Naive thymus-derived CD4-positive, alpha-beta T cell (primary cell): ENCODE results near the gene CORO2B. TPM values are rescaled to one million over a fixed set of nuclear protein-coding genes. Genes with fewer than 3 reads are reported as not detected.
"Not testable (repeated sequence)": the region's sequence is repeated elsewhere in the genome, so short reads cannot be mapped to it uniquely, and the experiment has no call there.

Experiments used
- ATAC-seq: fragments of 150-1000 bp; cut with Tn5 transposase; 2 replicates; pipeline ENCODE4 v1.10.0; 2021; ENCODE audit warnings: mild to moderate bottlenecking, moderate library complexity
- CTCF ChIA-PET: fragments of 350-600 bp; sonication (Branson Sonifier 250); formaldehyde crosslinking; loops from one replicate; lab custom pipeline; 2021; ENCODE audit warnings: antibody characterized with exemption; lab: Charles Lee
- POLR2A ChIA-PET: fragments of 350-600 bp; sonication (Branson Sonifier 250); formaldehyde crosslinking; loops from one replicate; lab custom pipeline; 2021; ENCODE audit warnings: antibody characterized with exemption, inconsistent platforms; lab: Charles Lee
- DNase-seq, 9 donors: peaks; one replicate each; pipeline versions ENCODE4 v3.0.0 to v3.0.0-alpha.2; 2020 to 2022; ENCODE audit warnings: mixed read lengths in 1 of 9
- H3K27ac ChIP-seq: one replicate; pipeline ENCODE4 v1.7.0; 2013; ENCODE audit warnings: mild to moderate bottlenecking, low read depth, low read length, moderate library complexity
- H3K27me3 ChIP-seq, 2 donors: one replicate each; pipeline ENCODE4 v1.7.0; 2013; ENCODE audit warnings: low read length in 2 of 2, mild to moderate bottlenecking in 2 of 2, moderate library complexity in 2 of 2; ENCODE audit not compliant: control insufficient read depth in 2 of 2, insufficient read depth in 2 of 2
- H3K36me3 ChIP-seq, 3 experiments: 1 replicate in 2 of 3; 2 replicates in 1 of 3; pipeline ENCODE4 v1.7.0; 2013; ENCODE audit warnings: low read length in 3 of 3, mild to moderate bottlenecking in 3 of 3, moderate library complexity in 1 of 3; ENCODE audit not compliant: insufficient read depth in 3 of 3, control insufficient read depth in 2 of 3
- H3K4me1 ChIP-seq, 2 donors: one replicate each; pipeline ENCODE4 v1.7.0; 2013; ENCODE audit warnings: low read length in 2 of 2, mild to moderate bottlenecking in 2 of 2, moderate library complexity in 1 of 2; ENCODE audit not compliant: control insufficient read depth in 2 of 2, insufficient read depth in 2 of 2
- H3K4me3 ChIP-seq: 2 replicates; pipeline ENCODE4 v1.7.0; 2013; ENCODE audit warnings: mild to moderate bottlenecking, low read length
- H3K9me3 ChIP-seq, 3 experiments: 1 replicate in 2 of 3; 2 replicates in 1 of 3; pipeline ENCODE4 v1.7.0; 2013; ENCODE audit warnings: low read length in 3 of 3; ENCODE audit not compliant: control insufficient read depth in 2 of 3
- H3K27ac Mint-ChIP-seq, 9 donors: one replicate each; pipeline ENCODE4 v1.8.0; 2020 to 2022; ENCODE audit warnings: mixed read lengths in 9 of 9, mild to moderate bottlenecking in 8 of 9, moderate library complexity in 5 of 9, inconsistent platforms in 2 of 9
- H3K27me3 Mint-ChIP-seq, 5 donors: one replicate each; pipeline ENCODE4 v1.8.0; 2021 to 2022; ENCODE audit warnings: mixed read lengths in 5 of 5, mild to moderate bottlenecking in 1 of 5
- H3K36me3 Mint-ChIP-seq, 5 donors: one replicate each; pipeline ENCODE4 v1.8.0; 2020 to 2022; ENCODE audit warnings: mixed read lengths in 5 of 5, mild to moderate bottlenecking in 3 of 5, inconsistent platforms in 1 of 5
- H3K4me1 Mint-ChIP-seq, 7 donors: one replicate each; pipeline ENCODE4 v1.8.0; 2020 to 2022; ENCODE audit warnings: mixed read lengths in 7 of 7, mild to moderate bottlenecking in 3 of 7, inconsistent platforms in 1 of 7
- H3K4me3 Mint-ChIP-seq, 10 donors: one replicate each; pipeline ENCODE4 v1.8.0; 2020 to 2022; ENCODE audit warnings: mild to moderate bottlenecking in 10 of 10, mixed read lengths in 10 of 10, moderate library complexity in 6 of 10, inconsistent platforms in 2 of 10
- H3K9me3 Mint-ChIP-seq, 11 donors: one replicate each; pipeline ENCODE4 v1.8.0; 2020 to 2022; ENCODE audit warnings: mixed read lengths in 11 of 11, mild to moderate bottlenecking in 4 of 11, inconsistent platforms in 1 of 11, moderate library complexity in 1 of 11
- intact Hi-C, 2 donors: fragments of 100-400 bp; cut with micrococcal nuclease; formaldehyde crosslinking; loops; one replicate each; pipeline ENCODE4 v1.15.1; 2023
- polyA plus RNA-seq, 2 donors: library from polyadenylated mRNA; unstranded; fragments of 300-500 nt; fragmentation: Illumina TruSeq; gene quantifications; one replicate each; pipeline ENCODE4 v1.2.3, GENCODE V29; 2021
- total RNA-seq, 6 experiments: library from RNA in 5 of 6; stranded (reverse) in 5 of 6; gene quantifications; 1 replicate in 5 of 6; 2 replicates in 1 of 6; pipeline ENCODE4 v1.2.3 and lab custom pipeline; 2021 to 2026

The CORO2B gene
- total and polyA plus RNA-seq, 7 experiments from 2014 or later = 0.15 TPM; not detected in 6

- Mint-ChIP-seq H3K4me1 (peaks cover 0 to 6% (median 4%) of the 10 kb centered on the region in 7 donors), H3K9me3 (no peaks in the 10 kb centered on the region), H3K27me3 (peaks cover 0 to 16% (median 2%) of the 10 kb centered on the region in 5 donors), H3K27ac (no peak overlapping the region), H3K4me3 (no peak overlapping the region), H3K36me3 (no peaks in the 10 kb centered on the region)
- ChIA-PET CTCF (no interaction called here), POLR2A (interaction anchor here (1.0 kb wide), 1 partner anchor 425 kb away, joined by 3 read pairs; no protein-coding TSS in a partner anchor)
- DNase-seq = no peak
- Histone ChIP-seq H3K4me1 (no peaks in the 10 kb centered on the region), H3K36me3 (no peaks in the 10 kb centered on the region), H3K27me3 (no peaks in the 10 kb centered on the region), H3K9me3 (no peaks in the 10 kb centered on the region), H3K27ac (no peak overlapping the region), H3K4me3 (no peak overlapping the region)
- no peak for ATAC-seq
- intact Hi-C loops = no loop called here
Observed at GRCh38 chr15:68677996-68678395, 99.2 kb downstream of the CORO2B start.

DNA sequence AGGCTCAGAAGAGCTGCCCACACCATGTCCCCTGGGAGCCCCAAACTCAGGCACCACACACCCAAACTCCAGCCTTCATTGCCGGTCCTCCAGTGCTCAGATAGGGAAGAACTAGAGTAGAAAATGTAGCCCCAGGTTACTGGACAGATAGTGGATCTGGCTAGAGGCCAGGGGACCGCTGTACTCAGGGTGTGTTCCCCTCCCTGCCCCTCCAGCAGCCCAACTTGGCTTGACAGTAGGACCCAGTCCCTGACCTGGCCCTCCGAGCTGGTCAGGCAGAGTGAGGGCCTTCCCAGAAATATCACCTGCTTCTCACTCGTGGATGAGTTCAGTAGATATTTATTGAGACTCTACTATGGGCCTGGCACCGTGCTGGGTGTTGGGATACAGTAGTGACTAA is 100.0 kb downstream of the CORO2B start:
- Mint-ChIP-seq H3K27ac (no peak overlapping the region), H3K27me3 (peaks cover 0 to 13% (median 0%) of the 10 kb centered on the region in 5 donors), H3K36me3 (no peaks in the 10 kb centered on the region), H3K9me3 (no peaks in the 10 kb centered on the region), H3K4me1 (peaks cover 0 to 6% (median 3%) of the 10 kb centered on the region in 7 donors), H3K4me3 (no peak overlapping the region)
- H3K4me3 ChIP-seq = no peak overlapping the region
- H3K4me1 ChIP-seq = no peaks in the 10 kb centered on the region
- no peak for ATAC-seq
- CTCF ChIA-PET = no interaction called here
- H3K27ac ChIP-seq = no peak overlapping the region
- DNase-seq = no peak
- POLR2A ChIA-PET = no interaction called here
- intact Hi-C loops = no loop called here
- no peaks in the 10 kb centered on the region for H3K27me3 ChIP-seq
- no peaks in the 10 kb centered on the region for H3K9me3 ChIP-seq
- no peaks in the 10 kb centered on the region for H3K36me3 ChIP-seq

GRCh38 chr15:68679161-68679560 is 100.4 kb downstream of the CORO2B start:
- no peaks in the 10 kb centered on the region for H3K36me3 ChIP-seq
- H3K27ac ChIP-seq = no peak overlapping the region
- ChIA-PET CTCF (no interaction called here), POLR2A (no interaction called here)
- H3K27me3 ChIP-seq = no peaks in the 10 kb centered on the region
- Mint-ChIP-seq H3K27me3 (peaks cover 0 to 10% (median 0%) of the 10 kb centered on the region in 5 donors), H3K27ac (no peak overlapping the region), H3K4me1 (peaks cover 0 to 4% (median 0%) of the 10 kb centered on the region in 7 donors), H3K9me3 (no peaks in the 10 kb centered on the region), H3K4me3 (no peak overlapping the region), H3K36me3 (no peaks in the 10 kb centered on the region)
- intact Hi-C loops = no loop called here
- no peaks in the 10 kb centered on the region for H3K9me3 ChIP-seq
- DNase-seq (no peak), ATAC-seq (no peak)
- H3K4me1 ChIP-seq = no peaks in the 10 kb centered on the region
- H3K4me3 ChIP-seq = no peak overlapping the region

- POLR2A ChIA-PET = no interaction called here
- no peaks in the 10 kb centered on the region for H3K36me3 Mint-ChIP-seq
Observed at GRCh38 chr15:68679961-68680371, 101.2 kb downstream of the CORO2B start.

DNA sequence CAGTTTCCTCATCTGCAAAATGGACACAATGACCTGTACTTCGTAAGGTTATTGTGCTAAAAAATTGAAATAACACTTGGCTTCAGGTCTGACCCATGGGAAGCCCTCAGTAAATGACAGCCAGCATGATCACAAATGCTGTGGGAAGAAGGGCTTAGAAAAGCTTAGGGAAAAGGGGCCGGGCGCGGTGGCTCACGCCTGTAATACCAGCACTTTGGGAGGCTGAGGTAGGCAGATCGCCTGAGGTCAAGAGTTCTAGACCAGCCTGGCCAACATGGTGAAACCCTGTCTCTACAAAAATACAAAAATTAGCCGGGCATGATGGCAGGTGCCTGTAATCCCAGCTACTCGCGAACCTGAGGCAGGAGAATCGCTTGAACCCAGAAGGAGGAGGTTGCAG is 102.0 kb downstream of the CORO2B start:
- H3K27ac Mint-ChIP-seq, POLR2A ChIA-PET, CTCF ChIA-PET, H3K9me3 ChIP-seq, H3K9me3 Mint-ChIP-seq, H3K36me3 Mint-ChIP-seq, H3K4me3 Mint-ChIP-seq, H3K4me3 ChIP-seq, H3K4me1 ChIP-seq, intact Hi-C loops, DNase-seq, H3K27me3 ChIP-seq, H3K36me3 ChIP-seq, H3K4me1 Mint-ChIP-seq, ATAC-seq, H3K27ac ChIP-seq: not testable (repeated sequence)
- H3K27me3 Mint-ChIP-seq = peaks cover 0 to 14% (median 0%) of the 10 kb centered on the region in 5 donors

More at GRCh38 chr15:68679961-68680371, 101.2 kb downstream of the CORO2B start:
- intact Hi-C loops = no loop called here
- H3K4me3 ChIP-seq = no peak overlapping the region
- no peaks in the 10 kb centered on the region for H3K36me3 ChIP-seq
- peaks cover 0 to 10% (median 0%) of the 10 kb centered on the region in 5 donors for H3K27me3 Mint-ChIP-seq
- ATAC-seq = no peak
- H3K9me3 Mint-ChIP-seq = no peaks in the 10 kb centered on the region
- no peak for DNase-seq
- CTCF ChIA-PET = no interaction called here
- H3K9me3 ChIP-seq = no peaks in the 10 kb centered on the region
- no peaks in the 10 kb centered on the region for H3K4me1 Mint-ChIP-seq
- no peaks in the 10 kb centered on the region for H3K4me1 ChIP-seq
- H3K4me3 Mint-ChIP-seq = no peak overlapping the region
- no peak overlapping the region for H3K27ac ChIP-seq
- H3K27me3 ChIP-seq = no peaks in the 10 kb centered on the region
- no peak overlapping the region for H3K27ac Mint-ChIP-seq

- no peaks in the 10 kb centered on the region for H3K4me1 ChIP-seq
- H3K4me3 Mint-ChIP-seq = no peak overlapping the region
- peaks cover 0 to 18% (median 0%) of the 10 kb centered on the region in 5 donors for H3K27me3 Mint-ChIP-seq
- H3K36me3 ChIP-seq = no peaks in the 10 kb centered on the region
- CTCF ChIA-PET = no interaction called here
- H3K9me3 Mint-ChIP-seq = no peaks in the 10 kb centered on the region
- H3K4me1 Mint-ChIP-seq = no peaks in the 10 kb centered on the region
- H3K27ac Mint-ChIP-seq = no peak overlapping the region
- POLR2A ChIA-PET = no interaction called here
- ATAC-seq (no peak), DNase-seq (no peak)
- H3K27ac ChIP-seq = no peak overlapping the region
- no peaks in the 10 kb centered on the region for H3K36me3 Mint-ChIP-seq
- H3K9me3 ChIP-seq = no peaks in the 10 kb centered on the region
- H3K4me3 ChIP-seq = no peak overlapping the region
- intact Hi-C loops = no loop called here
- no peaks in the 10 kb centered on the region for H3K27me3 ChIP-seq
Observed at GRCh38 chr15:68681836-68682235, 103.0 kb downstream of the CORO2B start.

DNA sequence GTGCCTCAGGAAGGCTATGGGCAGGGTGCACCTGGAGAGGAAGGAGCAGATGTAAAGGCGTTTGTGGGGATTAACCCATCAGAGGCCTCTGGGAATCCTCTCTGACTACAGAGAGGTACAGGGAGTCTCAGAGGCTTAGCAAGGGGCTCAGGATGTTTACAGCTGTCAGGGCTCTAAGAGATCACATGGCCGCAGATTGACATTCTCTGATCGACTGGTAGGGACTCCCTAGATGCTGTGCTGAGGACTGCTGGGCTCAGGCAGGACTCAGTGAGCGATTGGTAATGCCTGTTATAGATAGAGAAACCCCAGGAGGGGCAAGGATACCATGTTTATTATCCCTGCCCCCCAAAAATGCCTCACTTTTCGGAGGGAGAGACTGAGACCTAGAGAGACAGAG is 103.5 kb downstream of the CORO2B start:
- no peaks in the 10 kb centered on the region for H3K9me3 Mint-ChIP-seq
- Histone ChIP-seq H3K27ac (no peak overlapping the region), H3K36me3 (no peaks in the 10 kb centered on the region), H3K4me1 (no peaks in the 10 kb centered on the region), H3K27me3 (no peaks in the 10 kb centered on the region), H3K9me3 (no peaks in the 10 kb centered on the region), H3K4me3 (no peak overlapping the region)
- H3K27me3 Mint-ChIP-seq = peaks cover 0 to 18% (median 0%) of the 10 kb centered on the region in 5 donors
- CTCF ChIA-PET = no interaction called here
- POLR2A ChIA-PET = no interaction called here
- no peak overlapping the region for H3K4me3 Mint-ChIP-seq
- H3K36me3 Mint-ChIP-seq = no peaks in the 10 kb centered on the region
- intact Hi-C loops = no loop called here
- ATAC-seq (no peak), DNase-seq (no peak)
- H3K27ac Mint-ChIP-seq = no peak overlapping the region
- H3K4me1 Mint-ChIP-seq = no peaks in the 10 kb centered on the region
